DND-41 (cell line): Measurements from ENCODE around the gene HOXB4.

Experiments
- ATAC-seq: fragments of 200-7000 bp; cut with Tn5 transposase; 3 replicates; pipeline ENCODE4 v1.9.1; 2021; ENCODE audit warnings: low read depth; ENCODE audit not compliant: insufficient read depth
- DNase-seq: peaks from one replicate; pipeline ENCODE4 v3.0.0-alpha.2; 2020
- H2AFZ ChIP-seq: 2 replicates; pipeline ENCODE4 v1.6.0; 2012; ENCODE audit warnings: low read depth, low read length
- H3K27ac ChIP-seq: 2 replicates; pipeline ENCODE4 v1.5.1; 2012; ENCODE audit warnings: low read length, inconsistent platforms
- H3K27me3 ChIP-seq: fragments of 200-600 bp; sonication (generic); 2 replicates; pipeline ENCODE4 v1.6.0; 2012; ENCODE audit warnings: low read length, mild to moderate bottlenecking, inconsistent platforms; ENCODE audit not compliant: insufficient read depth, poor library complexity
- H3K36me3 ChIP-seq: 2 replicates; pipeline ENCODE4 v1.5.1; 2012; ENCODE audit warnings: low read length, inconsistent platforms; ENCODE audit not compliant: insufficient read depth
- H3K4me1 ChIP-seq: 2 replicates; pipeline ENCODE4 v1.5.1; 2012; ENCODE audit warnings: mild to moderate bottlenecking, low read length; ENCODE audit not compliant: insufficient read depth
- H3K4me2 ChIP-seq: 2 replicates; pipeline ENCODE4 v1.6.0; 2012; ENCODE audit warnings: mild to moderate bottlenecking, moderate library complexity, low read length, inconsistent platforms; ENCODE audit not compliant: insufficient read depth
- H3K4me3 ChIP-seq, 2 experiments: fragments of 200-600 bp in 1 of 2; shearing (Covaris generic) in 1 of 2; 2 replicates each; pipeline ENCODE4 v1.5.1; 2012 to 2016; ENCODE audit warnings: inconsistent platforms in 2 of 2, low read length in 2 of 2, mild to moderate bottlenecking in 2 of 2, low read depth in 1 of 2, moderate library complexity in 1 of 2
- H3K79me2 ChIP-seq: 2 replicates; pipeline ENCODE4 v1.6.0; 2012; ENCODE audit warnings: low read length, inconsistent platforms; ENCODE audit not compliant: insufficient read depth
- H3K9ac ChIP-seq: 2 replicates; pipeline ENCODE4 v1.6.0; 2012; ENCODE audit warnings: low read depth, mild to moderate bottlenecking, inconsistent platforms, low read length, moderate library complexity
- H3K9me3 ChIP-seq: 2 replicates; pipeline ENCODE4 v1.5.1; 2012; ENCODE audit warnings: low read length, moderate library complexity, mild to moderate bottlenecking, inconsistent platforms; ENCODE audit not compliant: insufficient read depth, severe bottlenecking
- H4K20me1 ChIP-seq: 2 replicates; pipeline ENCODE4 v1.6.0; 2012; ENCODE audit warnings: low read length; ENCODE audit not compliant: insufficient read depth
- CTCF ChIP-seq: IDR thresholded peaks from 2 replicates; pipeline ENCODE4 v1.5.1; 2012; ENCODE audit warnings: borderline replicate concordance, low read length, moderate library complexity, mild to moderate bottlenecking; ENCODE audit not compliant: poor library complexity, severe bottlenecking; ENCODE audit errors: extremely low read depth
- EZH2 ChIP-seq: IDR thresholded peaks from 3 replicates; pipeline ENCODE4 v1.6.1; 2012; ENCODE audit warnings: borderline replicate concordance, low read depth, mild to moderate bottlenecking, moderate library complexity, low read length, inconsistent platforms; ENCODE audit not compliant: severe bottlenecking

Gene HOXB4

DNA sequence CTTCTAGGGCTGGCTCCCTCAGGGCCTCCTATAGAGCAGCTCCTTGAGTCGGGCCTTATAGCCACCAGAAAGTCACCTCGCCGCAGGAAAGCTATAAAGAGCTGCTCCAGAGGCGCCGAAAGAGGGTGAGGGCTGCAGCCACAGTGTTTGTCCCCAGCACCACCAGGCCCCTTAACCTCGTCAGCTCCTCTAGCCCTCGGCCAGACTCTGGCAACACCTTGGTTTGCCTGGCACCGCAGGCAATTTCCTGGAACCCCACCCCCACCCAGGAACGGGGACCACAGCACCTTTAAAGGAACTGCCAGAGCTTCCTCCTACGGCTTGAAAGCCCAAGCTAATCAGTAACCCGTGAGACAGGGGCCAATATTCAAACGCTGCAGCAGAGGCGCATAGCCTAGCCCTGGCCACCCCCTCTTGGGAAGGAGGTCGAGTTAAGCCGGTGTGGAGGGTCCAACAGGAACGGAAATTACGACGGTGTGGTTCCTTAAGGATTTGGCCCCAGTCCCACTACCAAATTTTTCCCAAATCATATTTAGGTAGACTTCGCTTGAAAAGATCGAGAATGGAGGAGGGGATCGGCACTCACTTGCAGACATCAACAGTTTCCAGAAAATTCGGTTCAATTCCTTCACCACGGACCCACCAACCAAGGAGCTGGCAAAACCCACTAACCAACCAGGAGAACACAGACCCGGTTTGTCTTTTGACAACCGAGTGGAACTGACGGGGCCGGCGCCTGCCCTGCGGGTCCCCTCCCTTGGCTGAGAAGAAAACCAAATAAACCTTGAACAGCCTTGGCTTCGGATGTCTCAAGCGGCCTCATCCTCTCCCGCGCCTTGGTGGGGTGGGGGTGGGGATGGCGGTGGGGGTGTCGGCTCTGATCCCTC is 23.6 kb upstream of the HOXB4 start:
- H3K4me2 ChIP-seq: no peak overlapping the region
- DNase-seq (no peak), ATAC-seq (no peak)
- H3K27me3 ChIP-seq: peaks cover 9% of the 10 kb centered on the region
- H3K9me3 ChIP-seq: no peaks in the 10 kb centered on the region
- no peak overlapping the region for H3K4me3 ChIP-seq
- H3K4me1 ChIP-seq: no peaks in the 10 kb centered on the region
- H4K20me1 ChIP-seq: no peaks in the 10 kb centered on the region
- no peaks in the 10 kb centered on the region for H3K79me2 ChIP-seq
- H3K27ac ChIP-seq: no peak overlapping the region
- TF ChIP-seq CTCF (no peak), EZH2 (no peak)
- H3K9ac ChIP-seq: no peak overlapping the region
- no peaks in the 10 kb centered on the region for H3K36me3 ChIP-seq
- H2AFZ ChIP-seq: no peak overlapping the region

- H3K79me2 ChIP-seq: no peaks in the 10 kb centered on the region
- H4K20me1 ChIP-seq: no peaks in the 10 kb centered on the region
- no peak for DNase-seq
- H3K27ac ChIP-seq: no peak overlapping the region
- ATAC-seq: no peak
- no peaks in the 10 kb centered on the region for H3K36me3 ChIP-seq
- H3K27me3 ChIP-seq: peaks cover 9% of the 10 kb centered on the region
- H3K9me3 ChIP-seq: no peaks in the 10 kb centered on the region
- H3K4me3 ChIP-seq: no peak overlapping the region
- no peak for TF ChIP-seq EZH2
- no peak for TF ChIP-seq CTCF
- H2AFZ ChIP-seq: no peak overlapping the region
- no peak overlapping the region for H3K9ac ChIP-seq
- H3K4me2 ChIP-seq: no peak overlapping the region
- H3K4me1 ChIP-seq: no peaks in the 10 kb centered on the region
These were observed 23.0 kb upstream of the HOXB4 start for GRCh38 chr17:48601207-48601538.

- Histone ChIP-seq H3K27ac (no peak overlapping the region), H4K20me1 (no peaks in the 10 kb centered on the region), H3K27me3 (peaks cover 8% of the 10 kb centered on the region), H3K36me3 (no peaks in the 10 kb centered on the region), H3K4me2 (no peak overlapping the region), H3K79me2 (no peaks in the 10 kb centered on the region), H3K9ac (no peak overlapping the region), H3K9me3 (no peaks in the 10 kb centered on the region), H3K4me3 (no peak overlapping the region), H3K4me1 (no peaks in the 10 kb centered on the region), H2AFZ (no peak overlapping the region)
- TF ChIP-seq EZH2 (no peak), CTCF (no peak)
- DNase-seq (no peak), ATAC-seq (no peak)
These were observed 22.3 kb upstream of the HOXB4 start for GRCh38 chr17:48600244-48601098.
